Caco-2 (cell line): ENCODE data around the gene STK32C. TPM values are rescaled to one million over a fixed set of nuclear protein-coding genes. Genes with fewer than 3 reads are reported as not detected.

Experiments used
- BruUV-seq: library from RNA; stranded (reverse); fragments of 400-500 nt; replicated peaks from 2 replicates; lab custom pipeline; 2021; lab: Mats Ljungman, UMichigan
- CTCF ChIA-PET: fragments of 300-600 bp; sonication (Branson Sonifier 250); formaldehyde crosslinking; loops from one replicate; lab custom pipeline; 2022; ENCODE audit warnings: antibody characterized with exemption; lab: Charles Lee
- POLR2A ChIA-PET: fragments of 300-600 bp; sonication (Branson Sonifier 250); formaldehyde crosslinking; loops from one replicate; lab custom pipeline; 2022; ENCODE audit warnings: antibody characterized with exemption; lab: Charles Lee
- DNase-seq, 2 experiments: peaks; one replicate each; pipeline versions ENCODE4 v3.0.0 to v3.0.0-alpha.2; 2020 to 2022
- H3K27me3 ChIP-seq: replicated peaks from 2 replicates; pipeline ENCODE4 v1.6.0; 2011; ENCODE audit warnings: low read length; ENCODE audit not compliant: control insufficient read depth, insufficient read depth
- H3K36me3 ChIP-seq: 2 replicates; pipeline ENCODE4 v1.5.1; 2011; ENCODE audit warnings: low read length; ENCODE audit not compliant: control insufficient read depth, insufficient read depth
- H3K4me1 ChIP-seq: fragments of 250-450 bp; sonication (Bioruptor Pico); 2 replicates; pipeline ENCODE4 v1.5.1; 2020; ENCODE audit warnings: mild to moderate bottlenecking
- H3K4me3 ChIP-seq: 2 replicates; pipeline ENCODE4 v1.5.1; 2011; ENCODE audit warnings: low read depth, mild to moderate bottlenecking, control low read depth, low read length
- H3K9me3 ChIP-seq: fragments of 250-450 bp; sonication (Bioruptor Pico); 2 replicates; pipeline ENCODE4 v1.5.1; 2020; ENCODE audit warnings: mild to moderate bottlenecking, moderate library complexity
- H3K27ac Mint-ChIP-seq: one replicate; pipeline ENCODE4 v1.8.0; 2022; ENCODE audit warnings: mixed read lengths; ENCODE audit not compliant: unreplicated experiment
- H3K27me3 Mint-ChIP-seq: one replicate; pipeline ENCODE4 v1.8.0; 2022; ENCODE audit warnings: mixed read lengths; ENCODE audit not compliant: insufficient read depth, unreplicated experiment
- H3K36me3 Mint-ChIP-seq: one replicate; pipeline ENCODE4 v1.8.0; 2022; ENCODE audit warnings: mild to moderate bottlenecking, mixed read lengths; ENCODE audit not compliant: insufficient read depth, unreplicated experiment
- H3K4me1 Mint-ChIP-seq: one replicate; pipeline ENCODE4 v1.8.0; 2022; ENCODE audit warnings: low read depth, mixed read lengths; ENCODE audit not compliant: unreplicated experiment
- H3K4me3 Mint-ChIP-seq: one replicate; pipeline ENCODE4 v1.8.0; 2022; ENCODE audit warnings: mild to moderate bottlenecking, moderate library complexity, mixed read lengths; ENCODE audit not compliant: unreplicated experiment
- H3K9me3 Mint-ChIP-seq: one replicate; pipeline ENCODE4 v1.8.0; 2022; ENCODE audit warnings: mixed read lengths; ENCODE audit not compliant: unreplicated experiment
- intact Hi-C: fragments of 100-400 bp; cut with micrococcal nuclease; formaldehyde crosslinking; loops from one replicate; pipeline ENCODE4 v1.10.0; 2022; ENCODE audit not compliant: unreplicated experiment
- total RNA-seq: library from RNA; stranded (reverse); gene quantifications from 2 replicates; pipeline ENCODE4 v1.2.3, GENCODE V29; 2022
- TF ChIP-seq, protein P1 (sequence below), 2 experiments: fragments of 200-600 bp in 1 of 2; IDR thresholded peaks; 1 replicate in 1 of 2; 2 replicates in 1 of 2; pipeline versions ENCODE4 v1.5.1 to v1.8.0; 2011 to 2022; ENCODE audit warnings: antibody characterized with exemption in 1 of 2, control low read depth in 1 of 2, inconsistent platforms in 1 of 2, low read depth in 1 of 2, low read length in 1 of 2, mild to moderate bottlenecking in 1 of 2, moderate library complexity in 1 of 2; ENCODE audit not compliant: insufficient read depth in 1 of 2, severe bottlenecking in 1 of 2, unreplicated experiment in 1 of 2

The STK32C gene
- total RNA-seq, 1 experiment from 2014 or later, result 13.3 TPM

DNA sequence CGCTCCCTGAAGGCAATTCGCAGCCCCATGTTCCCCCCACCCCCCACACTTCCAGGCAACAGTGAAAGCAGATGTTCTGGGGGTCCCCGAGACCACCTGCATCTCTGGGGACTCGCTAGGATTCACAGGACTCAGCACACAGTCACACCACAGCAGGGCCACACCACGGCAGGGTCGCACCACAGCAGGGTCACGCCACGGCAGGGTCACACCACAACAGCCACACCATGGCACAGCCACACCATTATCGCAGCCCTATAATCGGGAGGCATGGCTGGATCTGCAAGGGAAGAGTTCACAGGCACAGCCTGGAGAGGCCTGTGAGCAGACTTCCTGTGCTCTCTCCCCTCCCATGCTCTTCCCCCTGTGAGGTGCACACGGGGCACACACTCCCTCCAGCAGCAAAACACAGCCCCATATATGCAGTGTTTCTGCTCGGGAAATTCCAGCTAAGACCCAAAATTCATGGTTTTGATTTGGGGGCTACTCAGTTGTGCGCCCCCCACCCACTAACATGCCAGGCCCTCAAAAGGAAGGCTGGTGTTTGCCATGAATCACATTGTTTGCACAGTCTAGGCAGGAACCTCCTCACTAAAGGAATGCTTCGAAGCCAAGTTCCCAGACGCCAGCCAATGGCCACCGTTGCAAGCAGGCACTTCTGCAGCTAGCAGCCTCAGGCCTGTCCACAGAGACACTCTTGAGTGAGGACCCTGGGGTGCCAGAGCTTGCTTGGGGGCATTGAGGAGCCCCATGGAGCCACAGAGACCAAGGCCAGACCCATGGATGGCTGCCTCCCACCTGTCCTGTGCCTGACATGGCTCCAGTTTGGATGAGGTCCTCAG is 128.0 kb downstream of the STK32C start:
- POLR2A ChIA-PET, result no interaction called here
- H3K36me3 ChIP-seq, result no peaks in the 10 kb centered on the region
- Mint-ChIP-seq H3K27me3 (peaks cover 25% of the 10 kb centered on the region), H3K27ac (no peak overlapping the region), H3K4me1 (no peaks in the 10 kb centered on the region), H3K4me3 (no peak overlapping the region), H3K36me3 (peaks cover 6% of the 10 kb centered on the region), H3K9me3 (no peaks in the 10 kb centered on the region)
- H3K4me3 ChIP-seq, result no peak overlapping the region
- no peak for DNase-seq
- no peaks in the 10 kb centered on the region; the same call in 1 of the 2 replicates for H3K27me3 ChIP-seq
- TF ChIP-seq, protein P1, sequence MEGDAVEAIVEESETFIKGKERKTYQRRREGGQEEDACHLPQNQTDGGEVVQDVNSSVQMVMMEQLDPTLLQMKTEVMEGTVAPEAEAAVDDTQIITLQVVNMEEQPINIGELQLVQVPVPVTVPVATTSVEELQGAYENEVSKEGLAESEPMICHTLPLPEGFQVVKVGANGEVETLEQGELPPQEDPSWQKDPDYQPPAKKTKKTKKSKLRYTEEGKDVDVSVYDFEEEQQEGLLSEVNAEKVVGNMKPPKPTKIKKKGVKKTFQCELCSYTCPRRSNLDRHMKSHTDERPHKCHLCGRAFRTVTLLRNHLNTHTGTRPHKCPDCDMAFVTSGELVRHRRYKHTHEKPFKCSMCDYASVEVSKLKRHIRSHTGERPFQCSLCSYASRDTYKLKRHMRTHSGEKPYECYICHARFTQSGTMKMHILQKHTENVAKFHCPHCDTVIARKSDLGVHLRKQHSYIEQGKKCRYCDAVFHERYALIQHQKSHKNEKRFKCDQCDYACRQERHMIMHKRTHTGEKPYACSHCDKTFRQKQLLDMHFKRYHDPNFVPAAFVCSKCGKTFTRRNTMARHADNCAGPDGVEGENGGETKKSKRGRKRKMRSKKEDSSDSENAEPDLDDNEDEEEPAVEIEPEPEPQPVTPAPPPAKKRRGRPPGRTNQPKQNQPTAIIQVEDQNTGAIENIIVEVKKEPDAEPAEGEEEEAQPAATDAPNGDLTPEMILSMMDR (IDR thresholded peaks at IDR 0.05; ENCODE audit: insufficient read depth in 1 of 2, low read depth in 1 of 2, low read length in 1 of 2, severe bottlenecking in 1 of 2, unreplicated experiment in 1 of 2), result no peak
- no TSS peak for BruUV-seq
- CTCF ChIA-PET, result no interaction called here
- peaks cover 1% of the 10 kb centered on the region; the same call in 1 of the 2 replicates for H3K9me3 ChIP-seq
- intact Hi-C loops, result no loop called here
- no peaks in the 10 kb centered on the region for H3K4me1 ChIP-seq

DNA sequence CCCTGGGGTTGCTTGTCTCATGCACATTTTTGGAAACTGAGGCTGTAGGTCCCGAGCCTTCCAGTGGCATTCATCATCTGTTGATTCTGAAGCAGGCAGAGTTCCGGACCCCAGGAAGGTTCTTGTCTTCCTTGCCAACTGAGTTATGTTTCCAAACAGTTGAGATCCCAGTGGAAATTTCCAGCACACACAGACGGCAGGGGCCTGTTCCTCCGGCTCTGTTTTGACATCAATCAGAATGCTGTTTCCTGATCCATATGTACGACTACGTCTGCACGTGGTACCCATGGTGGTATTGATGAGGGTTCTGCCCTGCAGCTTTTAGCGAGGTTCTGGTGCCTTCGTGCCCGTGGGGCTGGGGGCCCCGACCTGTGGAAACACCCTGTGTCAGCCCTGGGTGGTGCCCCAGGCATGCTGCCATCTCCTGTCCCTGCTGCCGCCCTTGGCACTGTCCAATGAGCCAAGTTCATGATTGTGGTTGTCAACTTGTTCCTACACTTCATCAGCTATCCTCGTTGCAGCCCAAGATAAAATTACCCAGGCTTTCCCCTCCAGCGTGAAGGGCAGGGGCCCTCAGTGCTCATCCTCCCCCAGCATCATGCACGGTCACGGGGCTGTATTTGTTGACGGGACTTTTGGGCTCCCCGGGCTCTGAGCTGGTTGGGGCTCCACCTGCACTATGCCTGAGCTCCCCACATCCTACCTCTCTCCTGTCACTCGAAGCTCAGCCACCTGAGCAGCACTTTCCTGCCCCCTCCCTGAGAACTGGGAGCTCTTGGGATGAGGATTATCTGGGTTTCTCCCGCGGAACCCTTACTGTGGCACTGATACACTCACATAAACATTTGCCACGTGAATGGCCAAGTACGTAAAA is 128.8 kb downstream of the STK32C start:
- BruUV-seq, result no TSS peak
- no peak overlapping the region for H3K4me3 ChIP-seq
- ChIA-PET POLR2A (no interaction called here), CTCF (no interaction called here)
- Mint-ChIP-seq H3K27me3 (peaks cover 24% of the 10 kb centered on the region), H3K9me3 (peaks cover under 1% of the 10 kb centered on the region), H3K4me3 (no peak overlapping the region), H3K27ac (no peak overlapping the region), H3K36me3 (peaks cover 12% of the 10 kb centered on the region), H3K4me1 (no peaks in the 10 kb centered on the region)
- no peaks in the 10 kb centered on the region; the same call in 1 of the 2 replicates for H3K27me3 ChIP-seq
- no peak for DNase-seq
- H3K36me3 ChIP-seq, result no peaks in the 10 kb centered on the region
- no peaks in the 10 kb centered on the region for H3K4me1 ChIP-seq
- intact Hi-C loops, result no loop called here
- TF ChIP-seq, protein P1 (IDR thresholded peaks at IDR 0.05; ENCODE audit: insufficient read depth in 1 of 2, low read depth in 1 of 2, low read length in 1 of 2, severe bottlenecking in 1 of 2, unreplicated experiment in 1 of 2), result no peak
- H3K9me3 ChIP-seq, result peaks cover 8% of the 10 kb centered on the region; the same call in 1 of the 2 replicates

DNA sequence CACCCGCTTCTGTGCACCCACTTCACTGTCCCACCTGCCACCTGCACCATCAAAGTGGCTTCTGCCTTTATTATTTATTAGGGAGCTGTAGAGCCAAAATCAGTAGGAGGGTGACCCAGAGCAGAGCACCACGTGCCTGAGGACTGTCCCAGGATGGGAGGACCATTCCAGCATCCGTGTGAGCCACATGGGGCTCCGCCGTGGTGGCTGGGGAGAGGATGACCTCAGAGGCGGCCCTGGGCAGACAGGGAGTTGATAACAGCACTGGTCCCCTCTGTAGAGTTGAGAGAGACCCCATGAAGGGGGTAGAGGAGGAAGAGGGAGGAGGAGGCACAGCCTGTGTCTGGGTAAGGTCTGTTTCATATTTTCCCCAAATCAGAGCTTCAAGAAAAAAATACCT is 129.7 kb downstream of the STK32C start:
- no peak overlapping the region for H3K4me3 Mint-ChIP-seq
- peaks cover 20% of the 10 kb centered on the region for H3K36me3 Mint-ChIP-seq
- H3K4me1 ChIP-seq, result no peaks in the 10 kb centered on the region

More for the DNA sequence above, 129.7 kb downstream of the STK32C start:
- Mint-ChIP-seq H3K9me3 (peaks cover 9% of the 10 kb centered on the region), H3K27ac (no peak overlapping the region), H3K27me3 (peaks cover 21% of the 10 kb centered on the region), H3K4me1 (no peaks in the 10 kb centered on the region)
- Histone ChIP-seq H3K9me3 (peaks cover 11% of the 10 kb centered on the region; the same call in 1 of the 2 replicates), H3K36me3 (no peaks in the 10 kb centered on the region), H3K4me3 (no peak overlapping the region), H3K27me3 (no peaks in the 10 kb centered on the region; the same call in 1 of the 2 replicates)
- no peak for DNase-seq
- CTCF ChIA-PET, result no interaction called here
- POLR2A ChIA-PET, result no interaction called here
- BruUV-seq, result no TSS peak
- intact Hi-C loops, result no loop called here
- TF ChIP-seq, protein P1 (IDR thresholded peaks at IDR 0.05; ENCODE audit: insufficient read depth in 1 of 2, low read depth in 1 of 2, low read length in 1 of 2, severe bottlenecking in 1 of 2, unreplicated experiment in 1 of 2), result no peak
